HCT116 (cell line): Measurements from ENCODE around the gene SPIRE2. TPM values are rescaled to one million over a fixed set of nuclear protein-coding genes. Genes with fewer than 3 reads are reported as not detected.

Experiments used
- ATAC-seq: fragments of 200-7000 bp; cut with Tn5 transposase; 2 replicates; pipeline ENCODE4 v1.9.1; 2020; ENCODE audit warnings: mild to moderate bottlenecking, moderate library complexity
- BruUV-seq: library from RNA; stranded (reverse); fragments of 400-500 nt; replicated peaks from 2 replicates; lab custom pipeline; 2021; lab: Mats Ljungman, UMichigan
- CTCF ChIA-PET: fragments of 300-600 bp; sonication (Branson Sonifier 250); formaldehyde crosslinking; loops from one replicate; lab custom pipeline; 2021; ENCODE audit warnings: antibody characterized with exemption; lab: Charles Lee
- POLR2A ChIA-PET: fragments of 300-600, 350-600 bp; sonication (Branson Sonifier 250); formaldehyde crosslinking; loops from one replicate; lab custom pipeline; 2021; ENCODE audit warnings: antibody characterized with exemption; lab: Charles Lee
- RAD21 ChIA-PET, 2 experiments: fragments of 300-600 bp; sonication (Branson Sonifier 250); formaldehyde crosslinking; loops; one replicate each; lab custom pipeline; 2023; ENCODE audit warnings: low total read pairs in 2 of 2; ENCODE audit not compliant: uncharacterized antibody in 2 of 2, unreplicated experiment in 2 of 2, low non-redundant PET in 1 of 2; lab: Charles Lee
- DNase-seq: peaks from one replicate; pipeline ENCODE4 v3.0.0-alpha.2; 2010; ENCODE audit warnings: low read depth, low spot score
- H2AFZ ChIP-seq: fragments of 200-600 bp; shearing (Covaris generic), sonication (generic); 2 replicates; pipeline ENCODE4 v1.6.1; 2017; ENCODE audit warnings: low read depth, mixed run types, mixed read lengths, antibody characterized with exemption, low read length; ENCODE audit not compliant: poor library complexity, severe bottlenecking
- H3K27ac ChIP-seq: 2 replicates; pipeline ENCODE4 v1.5.1; 2012; ENCODE audit warnings: low read depth, low read length
- H3K27me3 ChIP-seq: fragments of 200-600 bp; sonication (generic); 2 replicates; pipeline ENCODE4 v1.6.1; 2016; ENCODE audit warnings: mixed run types, low read length, mixed read lengths; ENCODE audit not compliant: insufficient read depth
- H3K36me3 ChIP-seq, 2 experiments: fragments of 200-500 bp in 1 of 2; fragments of 200-600 bp in 1 of 2; sonication (Bioruptor generic) in 1 of 2; sonication (generic) in 1 of 2; 2 replicates each; pipeline versions ENCODE4 v1.5.1 to v1.6.1; 2014 to 2016; ENCODE audit warnings: low read length in 2 of 2, inconsistent platforms in 1 of 2, mixed read lengths in 1 of 2, mixed run types in 1 of 2; ENCODE audit not compliant: insufficient read depth in 2 of 2, control insufficient read depth in 1 of 2
- H3K4me1 ChIP-seq, 2 experiments: fragments of 200-600 bp in 1 of 2; sonication (generic) in 1 of 2; 2 replicates each; pipeline versions ENCODE4 v1.5.1 to v1.6.1; 2012 to 2017; ENCODE audit warnings: low read length in 2 of 2, inconsistent platforms in 1 of 2, mild to moderate bottlenecking in 1 of 2, mixed read lengths in 1 of 2, mixed run types in 1 of 2, moderate library complexity in 1 of 2; ENCODE audit not compliant: insufficient read depth in 2 of 2, control insufficient read depth in 1 of 2
- H3K4me2 ChIP-seq: fragments of 200-600 bp; sonication (generic); 2 replicates; pipeline ENCODE4 v1.6.1; 2017; ENCODE audit warnings: mixed run types, low read length, mixed read lengths
- H3K4me3 ChIP-seq, 2 experiments: fragments of 200-600 bp in 1 of 2; sonication (generic) in 1 of 2; replicated peaks in 1 of 2; 2 replicates each; pipeline ENCODE4 v1.5.1; 2011 to 2016; ENCODE audit warnings: low read length in 2 of 2, control low read depth in 1 of 2, low read depth in 1 of 2, mild to moderate bottlenecking in 1 of 2, mixed read lengths in 1 of 2, mixed run types in 1 of 2
- H3K79me2 ChIP-seq: fragments of 200-600 bp; sonication (generic); 2 replicates; pipeline ENCODE4 v1.6.1; 2017; ENCODE audit warnings: mild to moderate bottlenecking, mixed run types, low read length, moderate library complexity, mixed read lengths; ENCODE audit not compliant: insufficient read depth
- H3K9ac ChIP-seq: fragments of 200-600 bp; sonication (generic); 2 replicates; pipeline ENCODE4 v1.6.1; 2016; ENCODE audit warnings: low read length, mixed read lengths
- H3K9me2 ChIP-seq: fragments of 200-600 bp; sonication (generic), shearing (Covaris generic); 2 replicates; pipeline ENCODE4 v1.6.1; 2017; ENCODE audit warnings: mixed run types, mild to moderate bottlenecking, moderate library complexity; ENCODE audit not compliant: insufficient read depth
- H3K9me3 ChIP-seq, 2 experiments: fragments of 200-500 bp in 1 of 2; fragments of 200-600 bp in 1 of 2; sonication (Bioruptor generic) in 1 of 2; sonication (generic) in 1 of 2; 2 replicates each; pipeline ENCODE4 v1.6.1; 2014 to 2017; ENCODE audit warnings: low read length in 2 of 2, mixed read lengths in 2 of 2, inconsistent platforms in 1 of 2, low read depth in 1 of 2, mild to moderate bottlenecking in 1 of 2, mixed run types in 1 of 2, moderate library complexity in 1 of 2; ENCODE audit not compliant: control insufficient read depth in 1 of 2, insufficient read depth in 1 of 2
- H4K20me1 ChIP-seq: fragments of 200-600 bp; sonication (generic), shearing (Covaris generic); 2 replicates; pipeline ENCODE4 v1.6.1; 2017; ENCODE audit warnings: mixed run types, mild to moderate bottlenecking, moderate library complexity; ENCODE audit not compliant: insufficient read depth
- ELF1 ChIP-seq: IDR thresholded peaks from 2 replicates; pipeline ENCODE4 v1.6.1; 2012; ENCODE audit warnings: low read depth, borderline replicate concordance
- EZH2 ChIP-seq: fragments of 200-600 bp; sonication (generic); IDR thresholded peaks from 2 replicates; pipeline ENCODE4 v1.6.1; 2017; ENCODE audit warnings: antibody characterized with exemption, mixed run types
- EZH2phosphoT487 ChIP-seq: fragments of 200-600 bp; IDR thresholded peaks from 2 replicates; pipeline ENCODE4 v1.6.1; 2018; ENCODE audit warnings: antibody characterized with exemption, borderline replicate concordance
- FOSL1 ChIP-seq: IDR thresholded peaks from 2 replicates; pipeline ENCODE4 v1.6.1; 2012; ENCODE audit warnings: low read depth
- JUND ChIP-seq: IDR thresholded peaks from 2 replicates; pipeline ENCODE4 v1.6.1; 2012
- POLR2AphosphoS5 ChIP-seq: IDR thresholded peaks from 2 replicates; pipeline ENCODE4 v1.6.1; 2011; ENCODE audit warnings: mild to moderate bottlenecking, low read depth, low read length, moderate library complexity
- SIN3A ChIP-seq: IDR thresholded peaks from 2 replicates; pipeline ENCODE4 v1.6.1; 2012; ENCODE audit warnings: low read depth
- TCF7L2 ChIP-seq: IDR thresholded peaks from 2 replicates; pipeline ENCODE4 v1.7.0; 2011; ENCODE audit warnings: borderline replicate concordance, inconsistent platforms; ENCODE audit not compliant: insufficient read depth, insufficient read length; ENCODE audit errors: extremely low read depth
- YY1 ChIP-seq: IDR thresholded peaks from 2 replicates; pipeline ENCODE4 v1.6.1; 2011; ENCODE audit warnings: low read length, low read depth, moderate library complexity, mild to moderate bottlenecking; ENCODE audit not compliant: insufficient replicate concordance; ENCODE audit errors: extremely low read depth
- ZFX ChIP-seq: fragments of 450-650 bp; IDR thresholded peaks from 2 replicates; pipeline ENCODE4 v1.6.1; 2017
- ZNF274 ChIP-seq: fragments of 200-500 bp; sonication (Bioruptor generic); IDR thresholded peaks from 2 replicates; pipeline ENCODE4 v1.6.1; 2014; ENCODE audit warnings: mild to moderate bottlenecking, low read depth, low read length, inconsistent platforms
- intact Hi-C: fragments of 100-400 bp; cut with micrococcal nuclease; formaldehyde crosslinking; loops from 2 replicates; pipeline ENCODE4 v1.10.0; 2022
- total RNA-seq: library from RNA; stranded (reverse); gene quantifications from one replicate; pipeline ENCODE4 v1.2.1, GENCODE V29; 2021; ENCODE audit not compliant: unreplicated experiment
- TF ChIP-seq, protein P1 (sequence below): IDR thresholded peaks from 2 replicates; pipeline ENCODE4 v1.6.1; 2011; ENCODE audit warnings: mild to moderate bottlenecking, low read length, moderate library complexity; ENCODE audit not compliant: insufficient replicate concordance; ENCODE audit errors: extremely low read depth
- TF ChIP-seq, protein P2 (sequence below): IDR thresholded peaks from 2 replicates; pipeline ENCODE4 v1.6.1; 2012; ENCODE audit warnings: low read depth
- TF ChIP-seq, protein P3 (sequence below): IDR thresholded peaks from 2 replicates; pipeline ENCODE4 v1.6.1; 2012
- TF ChIP-seq, protein P4 (sequence below): IDR thresholded peaks from 2 replicates; pipeline ENCODE4 v1.6.1; 2012
- TF ChIP-seq, protein P5 (sequence below), 3 experiments: fragments of 200-600 bp in 1 of 3; sonication (generic) in 1 of 3; IDR thresholded peaks in 2 of 3; conservative IDR thresholded peaks in 1 of 3; 2 replicates each; pipeline ENCODE4 v1.5.1; 2012 to 2017; ENCODE audit warnings: low read depth in 2 of 3, low read length in 2 of 3, antibody characterized with exemption in 1 of 3, borderline replicate concordance in 1 of 3, control low read depth in 1 of 3, mild to moderate bottlenecking in 1 of 3, mixed read lengths in 1 of 3, mixed run types in 1 of 3, moderate library complexity in 1 of 3; ENCODE audit not compliant: insufficient read depth in 1 of 3

The SPIRE2 gene
- total RNA-seq, 1 experiment from 2014 or later: 21.2 TPM

DNA sequence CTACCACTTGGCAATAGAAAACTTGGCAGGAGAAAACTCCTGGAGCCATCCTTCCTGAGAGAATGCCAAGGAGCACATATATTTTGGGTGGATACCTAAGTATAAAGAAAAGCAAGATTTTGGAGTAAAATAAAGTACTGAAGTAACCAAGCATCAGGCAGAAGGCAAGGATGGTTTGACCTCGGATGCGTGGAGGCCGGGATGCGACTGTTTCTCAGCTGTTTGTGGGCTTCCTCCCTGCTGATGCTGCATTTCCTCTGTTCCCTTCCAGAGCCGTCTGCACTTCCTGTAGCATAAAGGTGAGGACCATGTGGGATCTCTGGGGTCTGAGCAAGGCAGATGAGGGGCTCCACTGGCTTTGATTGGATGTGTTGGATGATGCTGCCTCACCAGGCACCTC is 39.6 kb downstream of the SPIRE2 start:
- no peak overlapping the region for H3K9ac ChIP-seq
- no peak overlapping the region for H3K27ac ChIP-seq
- H3K9me2 ChIP-seq: no peaks in the 10 kb centered on the region
- RAD21 ChIA-PET: no interaction called here
- H3K4me2 ChIP-seq: no peak overlapping the region
- POLR2A ChIA-PET: no interaction called here
- no peaks in the 10 kb centered on the region for H4K20me1 ChIP-seq
- intact Hi-C loops: no loop called here
- no peaks in the 10 kb centered on the region for H3K27me3 ChIP-seq
- ATAC-seq (no peak), DNase-seq (no peak)
- BruUV-seq: no TSS peak
- CTCF ChIA-PET: no interaction called here
- H2AFZ ChIP-seq: no peak overlapping the region
- no peak overlapping the region for H3K4me3 ChIP-seq
- H3K36me3 ChIP-seq: peaks cover 0 to 8% of the 10 kb centered on the region in 2 experiments; a peak in 1 of 4 replicates
- H3K79me2 ChIP-seq: peaks cover 3% of the 10 kb centered on the region; the same call in 1 of the 2 replicates
- peaks cover 12 to 19% of the 10 kb centered on the region in 2 experiments for H3K4me1 ChIP-seq
- TF ChIP-seq, protein P1, sequence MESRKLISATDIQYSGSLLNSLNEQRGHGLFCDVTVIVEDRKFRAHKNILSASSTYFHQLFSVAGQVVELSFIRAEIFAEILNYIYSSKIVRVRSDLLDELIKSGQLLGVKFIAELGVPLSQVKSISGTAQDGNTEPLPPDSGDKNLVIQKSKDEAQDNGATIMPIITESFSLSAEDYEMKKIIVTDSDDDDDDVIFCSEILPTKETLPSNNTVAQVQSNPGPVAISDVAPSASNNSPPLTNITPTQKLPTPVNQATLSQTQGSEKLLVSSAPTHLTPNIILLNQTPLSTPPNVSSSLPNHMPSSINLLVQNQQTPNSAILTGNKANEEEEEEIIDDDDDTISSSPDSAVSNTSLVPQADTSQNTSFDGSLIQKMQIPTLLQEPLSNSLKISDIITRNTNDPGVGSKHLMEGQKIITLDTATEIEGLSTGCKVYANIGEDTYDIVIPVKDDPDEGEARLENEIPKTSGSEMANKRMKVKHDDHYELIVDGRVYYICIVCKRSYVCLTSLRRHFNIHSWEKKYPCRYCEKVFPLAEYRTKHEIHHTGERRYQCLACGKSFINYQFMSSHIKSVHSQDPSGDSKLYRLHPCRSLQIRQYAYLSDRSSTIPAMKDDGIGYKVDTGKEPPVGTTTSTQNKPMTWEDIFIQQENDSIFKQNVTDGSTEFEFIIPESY: no peak
- TF ChIP-seq, protein P2, sequence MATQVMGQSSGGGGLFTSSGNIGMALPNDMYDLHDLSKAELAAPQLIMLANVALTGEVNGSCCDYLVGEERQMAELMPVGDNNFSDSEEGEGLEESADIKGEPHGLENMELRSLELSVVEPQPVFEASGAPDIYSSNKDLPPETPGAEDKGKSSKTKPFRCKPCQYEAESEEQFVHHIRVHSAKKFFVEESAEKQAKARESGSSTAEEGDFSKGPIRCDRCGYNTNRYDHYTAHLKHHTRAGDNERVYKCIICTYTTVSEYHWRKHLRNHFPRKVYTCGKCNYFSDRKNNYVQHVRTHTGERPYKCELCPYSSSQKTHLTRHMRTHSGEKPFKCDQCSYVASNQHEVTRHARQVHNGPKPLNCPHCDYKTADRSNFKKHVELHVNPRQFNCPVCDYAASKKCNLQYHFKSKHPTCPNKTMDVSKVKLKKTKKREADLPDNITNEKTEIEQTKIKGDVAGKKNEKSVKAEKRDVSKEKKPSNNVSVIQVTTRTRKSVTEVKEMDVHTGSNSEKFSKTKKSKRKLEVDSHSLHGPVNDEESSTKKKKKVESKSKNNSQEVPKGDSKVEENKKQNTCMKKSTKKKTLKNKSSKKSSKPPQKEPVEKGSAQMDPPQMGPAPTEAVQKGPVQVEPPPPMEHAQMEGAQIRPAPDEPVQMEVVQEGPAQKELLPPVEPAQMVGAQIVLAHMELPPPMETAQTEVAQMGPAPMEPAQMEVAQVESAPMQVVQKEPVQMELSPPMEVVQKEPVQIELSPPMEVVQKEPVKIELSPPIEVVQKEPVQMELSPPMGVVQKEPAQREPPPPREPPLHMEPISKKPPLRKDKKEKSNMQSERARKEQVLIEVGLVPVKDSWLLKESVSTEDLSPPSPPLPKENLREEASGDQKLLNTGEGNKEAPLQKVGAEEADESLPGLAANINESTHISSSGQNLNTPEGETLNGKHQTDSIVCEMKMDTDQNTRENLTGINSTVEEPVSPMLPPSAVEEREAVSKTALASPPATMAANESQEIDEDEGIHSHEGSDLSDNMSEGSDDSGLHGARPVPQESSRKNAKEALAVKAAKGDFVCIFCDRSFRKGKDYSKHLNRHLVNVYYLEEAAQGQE: no peak
- TF ChIP-seq, protein P3, sequence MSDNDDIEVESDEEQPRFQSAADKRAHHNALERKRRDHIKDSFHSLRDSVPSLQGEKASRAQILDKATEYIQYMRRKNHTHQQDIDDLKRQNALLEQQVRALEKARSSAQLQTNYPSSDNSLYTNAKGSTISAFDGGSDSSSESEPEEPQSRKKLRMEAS: no peak
- TF ChIP-seq, protein P4, sequence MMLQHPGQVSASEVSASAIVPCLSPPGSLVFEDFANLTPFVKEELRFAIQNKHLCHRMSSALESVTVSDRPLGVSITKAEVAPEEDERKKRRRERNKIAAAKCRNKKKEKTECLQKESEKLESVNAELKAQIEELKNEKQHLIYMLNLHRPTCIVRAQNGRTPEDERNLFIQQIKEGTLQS: no peak
- TF ChIP-seq EZH2phosphoT487: no peak
- no peak for TF ChIP-seq ELF1
- no peak for TF ChIP-seq EZH2
- no peak for TF ChIP-seq JUND
- TF ChIP-seq YY1: no peak
- no peak for TF ChIP-seq TCF7L2
- TF ChIP-seq ZFX: no peak
- no peak for TF ChIP-seq POLR2AphosphoS5
- TF ChIP-seq ZNF274: no peak
- TF ChIP-seq, protein P5, sequence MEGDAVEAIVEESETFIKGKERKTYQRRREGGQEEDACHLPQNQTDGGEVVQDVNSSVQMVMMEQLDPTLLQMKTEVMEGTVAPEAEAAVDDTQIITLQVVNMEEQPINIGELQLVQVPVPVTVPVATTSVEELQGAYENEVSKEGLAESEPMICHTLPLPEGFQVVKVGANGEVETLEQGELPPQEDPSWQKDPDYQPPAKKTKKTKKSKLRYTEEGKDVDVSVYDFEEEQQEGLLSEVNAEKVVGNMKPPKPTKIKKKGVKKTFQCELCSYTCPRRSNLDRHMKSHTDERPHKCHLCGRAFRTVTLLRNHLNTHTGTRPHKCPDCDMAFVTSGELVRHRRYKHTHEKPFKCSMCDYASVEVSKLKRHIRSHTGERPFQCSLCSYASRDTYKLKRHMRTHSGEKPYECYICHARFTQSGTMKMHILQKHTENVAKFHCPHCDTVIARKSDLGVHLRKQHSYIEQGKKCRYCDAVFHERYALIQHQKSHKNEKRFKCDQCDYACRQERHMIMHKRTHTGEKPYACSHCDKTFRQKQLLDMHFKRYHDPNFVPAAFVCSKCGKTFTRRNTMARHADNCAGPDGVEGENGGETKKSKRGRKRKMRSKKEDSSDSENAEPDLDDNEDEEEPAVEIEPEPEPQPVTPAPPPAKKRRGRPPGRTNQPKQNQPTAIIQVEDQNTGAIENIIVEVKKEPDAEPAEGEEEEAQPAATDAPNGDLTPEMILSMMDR (IDR thresholded peaks at IDR 0.05 in 2 of 3, conservative IDR thresholded peaks at IDR 0.05 in 1 of 3; ENCODE audit: borderline replicate concordance in 1 of 3, insufficient read depth in 1 of 3, low read depth in 2 of 3, low read length in 2 of 3): no peak
- TF ChIP-seq FOSL1: no peak
- no peak for TF ChIP-seq SIN3A
- H3K9me3 ChIP-seq: peaks cover 9 to 16% of the 10 kb centered on the region in 2 experiments; a peak in 2 of 4 replicates
